Right ventricle myocardium superior (tissue), 1 donor: Measurements from ENCODE around the gene DNAJB2. TPM values are rescaled to one million over a fixed set of nuclear protein-coding genes. Genes with fewer than 3 reads are reported as not detected.
"Not testable (repeated sequence)": the region's sequence is repeated elsewhere in the genome, so short reads cannot be mapped to it uniquely, and the experiment has no call there.

Experiments used
- ATAC-seq: fragments of 200-7000 bp; cut with Tn5 transposase; one replicate; pipeline ENCODE4 v1.9.1; 2020; ENCODE audit warnings: mild to moderate bottlenecking; ENCODE audit not compliant: poor library complexity
- DNase-seq: peaks from one replicate; pipeline ENCODE4 v3.0.0-alpha.2; 2020
- intact Hi-C: fragments of 100-400 bp; cut with DNase I; formaldehyde crosslinking; loops from one replicate; pipeline ENCODE4 v1.11.2; 2022
- total RNA-seq: library from RNA; stranded (reverse); fragmentation: NEBNext Ultra II Directional; extraction: Animal tissue kit (Norgen Biotek cat#: 25700); gene quantifications from one replicate; pipeline ENCODE4 v1.2.1, GENCODE V29; 2021
- donor health status: DM: no; HTN: yes; CAD: no; lungs with severe emphysema.

The DNAJB2 gene
- total RNA-seq, 1 donor from 2014 or later = 83.3 TPM

GRCh38 chr2:219253753-219254589, 25.2 kb upstream of the DNAJB2 start, which contains the start of gene TUBA4A:
Gene TUBA4A, minus strand, starts transcription at chr2:219253918. Its CDS starts 60 bp downstream, at chr2:219253858.
- peak; percentile 95 for ATAC-seq
- intact Hi-C loops = no loop called here

DNA sequence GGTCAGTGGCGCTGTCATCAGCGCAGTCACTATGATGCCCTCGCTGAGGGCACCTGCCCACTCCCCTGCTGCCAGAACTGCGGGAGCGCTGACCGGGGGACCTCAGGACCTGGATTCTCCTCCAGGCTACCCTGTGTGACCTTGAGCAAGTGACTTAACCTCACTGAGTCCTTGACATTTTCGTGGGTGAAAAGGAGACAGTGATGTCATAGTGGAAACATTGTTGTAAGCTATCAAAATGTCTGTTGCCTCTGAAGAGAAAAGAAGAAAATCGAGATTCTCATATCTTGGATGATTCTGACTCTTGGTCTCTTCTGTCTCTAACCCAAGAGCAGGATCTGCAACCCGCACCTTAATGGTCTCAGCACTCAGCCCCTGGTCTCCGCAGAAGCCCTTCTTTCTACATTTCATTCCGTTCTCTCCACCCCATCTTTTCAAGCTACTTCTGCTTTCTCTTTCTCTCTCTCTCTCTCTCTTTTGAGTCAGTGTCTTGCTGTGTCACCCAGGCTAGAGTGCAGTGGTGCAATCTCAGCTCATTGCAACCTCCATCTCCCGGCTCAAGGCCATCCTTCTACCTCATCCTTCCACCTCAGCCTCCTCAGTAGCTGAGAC, 24.5 kb upstream of the DNAJB2 start:
- DNase-seq = no peak
- peak; percentile 20 for ATAC-seq

More at GRCh38 chr2:219253753-219254589, 25.2 kb upstream of the DNAJB2 start, which contains the start of gene TUBA4A:
- peak; percentile 92 for DNase-seq

DNA sequence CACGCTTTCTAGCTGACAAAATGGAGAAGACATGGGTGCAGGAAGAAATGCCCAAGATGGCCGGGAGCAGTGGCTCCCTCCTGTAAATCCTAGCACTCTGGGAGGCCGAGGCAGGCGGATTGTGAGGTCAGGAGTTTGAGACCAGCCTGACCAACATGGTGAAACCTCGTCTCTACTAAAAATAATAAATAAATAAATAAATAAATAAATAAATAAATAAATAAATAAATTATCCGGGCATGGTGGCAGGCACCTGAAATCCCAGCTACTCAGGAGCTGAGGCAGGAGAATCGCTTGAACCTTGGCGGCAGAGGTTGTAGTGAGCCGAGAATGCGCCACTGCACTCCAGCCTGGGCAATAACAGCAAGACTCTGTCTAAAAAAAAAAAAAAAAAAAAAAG, 20.2 kb upstream of the DNAJB2 start:
- DNase-seq, ATAC-seq, intact Hi-C loops: not testable (repeated sequence)

More for the DNA sequence above, 24.5 kb upstream of the DNAJB2 start:
- intact Hi-C loops = no loop called here

GRCh38 chr2:219261024-219261855, 17.9 kb upstream of the DNAJB2 start:
- intact Hi-C loops = no loop called here
- ATAC-seq = no peak
- no peak for DNase-seq

GRCh38 chr2:219266232-219266631, 12.9 kb upstream of the DNAJB2 start:
- no peak for DNase-seq
- intact Hi-C loops = no loop called here
- ATAC-seq = no peak

GRCh38 chr2:219266886-219267285, 12.3 kb upstream of the DNAJB2 start:
- ATAC-seq (no peak), DNase-seq (no peak)
- intact Hi-C loops = no loop called here

DNA sequence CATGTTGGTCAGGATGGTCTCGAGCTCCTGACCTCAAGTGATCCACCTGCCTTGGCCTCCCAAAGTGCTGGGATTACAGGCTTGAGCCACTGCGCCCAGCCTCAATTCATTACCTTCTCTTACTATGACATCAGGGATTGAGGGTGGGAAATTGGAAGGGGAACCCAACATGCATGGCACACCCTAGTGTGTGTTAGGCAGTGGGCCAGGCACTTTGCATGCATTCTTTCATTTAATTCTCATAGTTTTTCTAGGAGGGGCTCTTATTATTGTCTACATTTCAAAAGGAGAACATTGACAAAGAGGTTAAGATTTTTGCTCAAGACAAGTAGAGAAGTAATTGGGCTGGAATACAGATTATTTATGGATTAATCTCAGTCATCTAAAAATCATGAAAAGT, 10.9 kb upstream of the DNAJB2 start:
- intact Hi-C loops = no loop called here
- DNase-seq (no peak), ATAC-seq (no peak)

GRCh38 chr2:219269362-219270054, 9.7 kb upstream of the DNAJB2 start:
- ATAC-seq = peak; percentile 79
- intact Hi-C loops = no loop called here
- no peak for DNase-seq

DNA sequence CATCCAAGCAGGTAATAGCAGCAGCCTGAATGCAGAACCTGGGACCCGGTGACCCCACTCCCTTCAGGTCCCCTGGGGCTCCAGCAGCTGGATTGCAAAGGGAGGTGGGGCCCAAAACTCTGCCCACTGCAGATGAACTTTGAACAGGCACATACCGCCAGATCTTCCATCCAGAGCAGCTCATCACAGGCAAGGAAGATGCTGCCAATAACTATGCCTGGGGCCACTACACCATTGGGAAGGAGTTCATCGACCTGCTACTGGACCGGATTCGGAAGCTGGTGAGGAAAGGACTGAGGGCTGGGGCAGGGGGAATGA, 9.2 kb upstream of the DNAJB2 start:
- DNase-seq = no peak
- ATAC-seq = no peak
- intact Hi-C loops = no loop called here

GRCh38 chr2:219271021-219271420, 8.1 kb upstream of the DNAJB2 start:
- intact Hi-C loops = no loop called here
- no peak for DNase-seq
- ATAC-seq = no peak

DNA sequence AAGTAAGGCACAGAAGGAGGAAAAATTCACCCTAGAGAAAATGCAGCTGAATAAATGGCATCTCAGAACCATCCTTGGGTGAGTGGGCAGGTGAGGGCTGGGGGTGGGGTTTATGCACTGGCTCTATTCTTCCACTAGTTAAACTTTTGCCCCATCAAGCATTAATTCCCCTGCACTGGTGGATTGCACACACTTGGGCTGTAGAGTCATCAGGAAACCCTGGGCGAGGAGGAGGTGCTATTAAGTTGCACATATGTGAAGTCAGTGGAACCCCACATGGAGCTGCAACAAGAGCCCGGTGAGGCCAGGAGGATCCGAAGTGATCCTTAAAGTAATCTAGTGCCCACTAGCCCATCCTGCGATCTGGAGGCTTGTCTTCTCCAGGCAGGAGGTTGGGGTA, 6.8 kb upstream of the DNAJB2 start:
- no peak for ATAC-seq
- no peak for DNase-seq
- intact Hi-C loops = no loop called here

DNA sequence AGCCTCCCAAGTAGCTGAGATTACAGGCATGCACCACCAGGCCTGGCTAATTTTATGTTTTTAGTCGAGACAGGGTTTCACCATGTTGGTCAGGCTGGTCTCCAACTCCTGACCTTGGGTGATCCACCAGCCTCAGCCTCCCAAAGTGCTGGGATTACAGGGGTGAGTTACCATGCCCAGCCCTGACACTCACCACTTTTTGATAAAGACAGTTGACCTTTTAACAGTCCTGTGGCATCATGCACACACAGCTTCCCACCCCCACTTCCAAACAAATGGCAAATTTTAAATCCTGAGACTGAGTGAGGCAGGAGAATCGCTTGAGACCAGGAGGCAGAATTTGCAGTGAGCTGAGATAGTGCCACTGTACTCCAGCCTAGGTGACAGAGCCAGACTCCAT, 6.2 kb upstream of the DNAJB2 start:
- DNase-seq (no peak), ATAC-seq (no peak)
- intact Hi-C loops = no loop called here

DNA sequence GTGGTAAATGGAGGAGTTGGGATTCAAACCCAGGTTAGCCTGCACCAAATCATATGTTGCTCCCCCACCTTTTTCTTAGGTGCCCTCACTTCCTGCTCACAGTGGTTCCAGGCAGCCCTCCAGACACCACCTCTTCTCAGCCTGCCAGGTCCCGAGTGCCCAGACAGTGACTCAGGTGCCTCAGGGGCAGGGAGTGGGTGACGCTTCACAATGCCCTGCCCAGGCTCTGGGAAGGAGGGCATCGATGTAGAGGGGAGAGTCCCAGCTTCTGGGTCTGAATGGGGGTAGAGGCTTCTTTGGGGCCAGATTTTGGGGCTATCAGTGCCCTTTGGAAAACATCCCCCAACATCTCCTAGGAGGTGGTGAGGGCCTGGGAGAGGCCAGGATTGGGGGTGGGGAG, 5.2 kb upstream of the DNAJB2 start:
- no peak for ATAC-seq

DNA sequence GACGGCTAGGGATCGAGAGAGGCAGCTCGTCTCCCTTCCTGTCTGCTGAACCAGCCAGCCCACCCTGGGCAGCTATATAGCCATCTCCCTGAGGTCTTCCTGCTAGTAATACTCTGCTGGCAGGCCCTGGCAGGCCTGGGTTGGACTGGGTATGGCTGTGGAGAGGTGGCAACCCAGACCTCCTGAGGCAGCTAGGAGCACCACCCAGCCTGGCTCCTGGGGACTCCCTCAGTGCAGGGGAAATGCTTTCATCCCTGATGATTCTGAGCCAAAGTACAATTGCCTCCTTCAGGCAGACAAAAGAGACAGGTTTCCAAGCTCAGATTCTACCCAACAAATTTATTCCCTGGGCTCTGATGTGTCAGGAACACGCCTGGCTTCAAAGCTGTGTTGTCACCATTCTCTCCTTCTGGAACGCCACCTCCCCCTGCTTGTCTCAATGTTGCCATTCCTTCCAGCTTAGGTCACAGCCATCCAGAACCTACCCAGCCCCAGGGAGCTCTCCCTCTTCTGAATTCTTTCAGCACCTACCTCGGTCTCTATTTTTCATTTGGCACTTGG, 4.7 kb upstream of the DNAJB2 start:
- no peak for ATAC-seq
- intact Hi-C loops = no loop called here
- no peak for DNase-seq

More for the DNA sequence above, 5.2 kb upstream of the DNAJB2 start:
- DNase-seq = no peak
- intact Hi-C loops = no loop called here

DNA sequence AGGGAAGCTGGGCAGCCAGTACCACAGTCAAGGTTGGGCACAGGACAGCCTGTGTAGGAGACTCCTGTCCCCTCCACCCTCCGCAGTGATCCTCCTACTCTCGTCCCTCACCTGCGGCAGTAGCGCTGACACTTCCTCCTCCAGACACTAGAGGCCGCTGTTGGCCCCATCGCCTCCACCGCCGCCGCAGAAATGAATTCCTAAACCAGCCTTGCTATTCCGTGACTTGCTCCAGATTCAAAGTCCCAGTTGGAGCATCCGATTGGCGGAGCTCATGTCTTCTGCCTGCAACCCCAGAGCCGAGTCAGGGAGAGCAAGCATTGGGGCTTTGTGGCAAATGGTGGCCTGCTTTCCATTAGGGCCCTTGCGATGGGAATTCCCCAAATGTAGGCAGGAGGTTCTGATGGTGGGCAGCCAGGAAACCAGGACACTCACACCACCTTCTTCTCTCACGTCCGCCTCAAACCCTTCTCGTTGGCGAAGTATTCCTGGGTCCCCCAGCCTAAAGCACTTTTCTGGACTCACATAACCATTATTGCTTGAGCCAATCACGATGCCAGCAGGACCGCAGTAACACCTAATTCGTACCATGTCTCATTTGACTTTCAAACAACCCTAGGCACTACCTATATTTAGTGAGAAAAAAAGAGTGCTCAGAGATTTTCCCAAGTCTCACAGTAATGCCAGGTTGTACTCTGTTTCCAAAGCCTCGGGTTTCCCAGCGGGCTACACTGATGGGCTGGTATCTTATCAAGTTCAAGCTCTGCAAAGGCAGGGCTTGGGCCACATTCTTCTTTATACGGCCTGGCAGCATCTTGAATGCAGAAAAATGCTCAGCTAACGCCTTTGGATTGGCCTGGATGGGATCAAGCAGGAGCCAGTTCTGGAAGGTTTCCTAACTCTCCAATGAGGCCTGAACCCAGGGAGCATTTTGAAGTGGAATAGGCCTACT, 1.2 kb upstream of the DNAJB2 start:
- DNase-seq (peak; percentile 84), ATAC-seq (peak; percentile 51)
- intact Hi-C loops = loop anchor here (2.0 kb wide), 1 partner anchor 17 kb away; no protein-coding TSS in a partner anchor

DNA sequence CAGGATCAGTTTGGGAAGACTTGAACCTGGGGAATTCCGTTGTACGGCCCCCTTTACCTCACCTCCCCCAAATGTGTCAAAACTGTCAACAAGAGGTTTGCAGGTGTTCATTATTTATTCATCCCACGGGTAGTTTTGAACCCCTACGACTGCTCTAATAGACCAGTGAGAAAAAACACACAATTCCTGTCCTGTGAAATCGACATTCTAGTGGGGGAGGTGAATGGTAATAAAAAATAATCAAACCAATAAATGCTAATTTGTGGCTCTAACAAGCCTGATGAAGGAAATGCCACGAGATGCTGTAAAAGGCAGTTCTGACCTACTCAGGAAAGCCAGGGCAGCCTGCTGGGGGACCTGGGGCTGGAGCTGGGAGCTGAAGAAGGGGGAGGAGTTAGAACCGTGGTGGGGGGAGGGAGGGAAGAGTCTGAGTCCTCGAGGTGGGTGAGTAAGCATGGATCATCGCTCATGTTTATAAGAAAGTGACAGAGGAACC, 463 bp upstream of the DNAJB2 start:
- intact Hi-C loops = loop anchor here (2.0 kb wide), 1 partner anchor 16 kb away; no protein-coding TSS in a partner anchor
- no peak for DNase-seq
- peak; percentile 56 for ATAC-seq

- intact Hi-C loops = loop anchor here (2.0 kb wide), 1 partner anchor 15 kb away; no protein-coding TSS in a partner anchor
- no peak for ATAC-seq
- no peak for DNase-seq
Measured at GRCh38 chr2:219279916-219280516, 850 bp downstream of the DNAJB2 start.
